Neuronal stem cell (in vitro differentiated cells): Measurements from ENCODE around the gene POLR2A.

Experiments
- DNase-seq: peaks from one replicate; pipeline ENCODE4 v3.0.0-alpha.2; 2013; ENCODE audit warnings: low spot score
- H2AFZ ChIP-seq: one replicate; pipeline ENCODE4 v1.6.1; 2013; ENCODE audit warnings: mild to moderate bottlenecking, low read length, inconsistent platforms
- H2AK5ac ChIP-seq: 2 replicates; pipeline ENCODE4 v1.6.1; 2013; ENCODE audit warnings: low read depth, mild to moderate bottlenecking, inconsistent platforms, low read length, moderate library complexity, mixed read lengths
- H2BK120ac ChIP-seq: 2 replicates; pipeline ENCODE4 v1.6.1; 2013; ENCODE audit warnings: low read depth, mild to moderate bottlenecking, inconsistent platforms, low read length, moderate library complexity, mixed read lengths
- H2BK12ac ChIP-seq: one replicate; pipeline ENCODE4 v1.6.1; 2013; ENCODE audit warnings: low read length, inconsistent platforms
- H2BK15ac ChIP-seq: 2 replicates; pipeline ENCODE4 v1.6.1; 2013; ENCODE audit warnings: mild to moderate bottlenecking, low read length, inconsistent platforms, mixed read lengths
- H2BK5ac ChIP-seq: one replicate; pipeline ENCODE4 v1.6.1; 2013; ENCODE audit warnings: inconsistent platforms, mild to moderate bottlenecking, low read length, moderate library complexity
- H3K14ac ChIP-seq: one replicate; pipeline ENCODE4 v1.6.1; 2013; ENCODE audit warnings: low read length, inconsistent platforms
- H3K18ac ChIP-seq: 2 replicates; pipeline ENCODE4 v1.6.1; 2013; ENCODE audit warnings: low read length, inconsistent platforms
- H3K23ac ChIP-seq: 2 replicates; pipeline ENCODE4 v1.6.1; 2013; ENCODE audit warnings: low read depth, mild to moderate bottlenecking, mixed read lengths, low read length, inconsistent platforms; ENCODE audit not compliant: poor library complexity
- H3K27ac ChIP-seq: replicated peaks from 3 replicates; pipeline ENCODE4 v1.5.1; 2013; ENCODE audit warnings: low read length, inconsistent platforms
- H3K27me3 ChIP-seq, 3 experiments: 2 replicates each; pipeline ENCODE4 v1.6.1; 2013; ENCODE audit warnings: low read length in 3 of 3, mild to moderate bottlenecking in 2 of 3, inconsistent platforms in 1 of 3, low read depth in 1 of 3, mixed read lengths in 1 of 3, moderate library complexity in 1 of 3; ENCODE audit not compliant: control insufficient read depth in 3 of 3, insufficient read depth in 3 of 3
- H3K36me3 ChIP-seq, 2 donors: replicated peaks in 1 of 2; 2 replicates each; pipeline ENCODE4 v1.6.1; 2013; ENCODE audit warnings: low read length in 2 of 2; ENCODE audit not compliant: control insufficient read depth in 2 of 2, insufficient read depth in 2 of 2
- H3K4ac ChIP-seq: 2 replicates; pipeline ENCODE4 v1.6.1; 2013; ENCODE audit warnings: inconsistent platforms, mild to moderate bottlenecking, low read length, moderate library complexity
- H3K4me1 ChIP-seq, 2 donors: 1 replicate in 1 of 2; 2 replicates in 1 of 2; pipeline ENCODE4 v1.6.1; 2013; ENCODE audit warnings: low read length in 2 of 2, low read depth in 1 of 2; ENCODE audit not compliant: control insufficient read depth in 2 of 2, insufficient read depth in 1 of 2
- H3K4me2 ChIP-seq: one replicate; pipeline ENCODE4 v1.6.1; 2013; ENCODE audit warnings: mild to moderate bottlenecking, low read length, inconsistent platforms; ENCODE audit not compliant: insufficient read depth, poor library complexity, severe bottlenecking
- H3K4me3 ChIP-seq, 2 donors: 2 replicates each; pipeline ENCODE4 v1.5.1; 2013; ENCODE audit warnings: low read length in 2 of 2, mild to moderate bottlenecking in 2 of 2, inconsistent platforms in 1 of 2, moderate library complexity in 1 of 2
- H3K79me1 ChIP-seq: one replicate; pipeline ENCODE4 v1.6.1; 2013; ENCODE audit warnings: low read depth, mild to moderate bottlenecking, inconsistent platforms, low read length, moderate library complexity
- H3K9ac ChIP-seq: one replicate; pipeline ENCODE4 v1.6.1; 2013; ENCODE audit warnings: mild to moderate bottlenecking, low read depth, low read length, inconsistent platforms; ENCODE audit not compliant: poor library complexity
- H3K9me3 ChIP-seq, 2 donors: replicated peaks in 1 of 2; 2 replicates each; pipeline versions ENCODE3 to v1.6.1; 2013; ENCODE audit warnings: low read length in 2 of 2, mild to moderate bottlenecking in 2 of 2, inconsistent platforms in 1 of 2, low read depth in 1 of 2, mixed read lengths in 1 of 2, moderate library complexity in 1 of 2; ENCODE audit not compliant: control insufficient read depth in 2 of 2, insufficient read depth in 1 of 2
- H4K8ac ChIP-seq: one replicate; pipeline ENCODE4 v1.6.1; 2013; ENCODE audit warnings: low read depth, mild to moderate bottlenecking, inconsistent platforms, low read length, moderate library complexity
- H4K91ac ChIP-seq: one replicate; pipeline ENCODE4 v1.6.1; 2013; ENCODE audit warnings: low read length, low read depth, mild to moderate bottlenecking, inconsistent platforms; ENCODE audit not compliant: poor library complexity
- WGBS, 2 donors: extraction: QIAGEN DNeasy Blood & Tissue Kit; methylation state at CpG; one replicate each; pipeline ENCODE4 v1.1.7; 2013; ENCODE audit warnings: missing lambda C conversion rate in 2 of 2, mixed read lengths in 1 of 2; ENCODE audit not compliant: insufficient read length in 2 of 2, insufficient replicate concordance in 1 of 2; ENCODE audit errors: extremely low coverage in 2 of 2; 5-methylcytosine and 5-hydroxymethylcytosine counted together

Gene POLR2A

GRCh38 chr17:7502171-7502847, 18.1 kb downstream of the POLR2A start:
- no peak overlapping the region for H4K91ac ChIP-seq
- no peak overlapping the region for H2BK5ac ChIP-seq
- no peaks in the 10 kb centered on the region for H3K27me3 ChIP-seq
- H2BK120ac ChIP-seq = no peak overlapping the region
- no peak overlapping the region for H2AFZ ChIP-seq
- no peak overlapping the region for H2AK5ac ChIP-seq
- H3K4me3 ChIP-seq = no peak overlapping the region
- no peak overlapping the region for H3K9ac ChIP-seq
- no peaks in the 10 kb centered on the region for H3K4me1 ChIP-seq
- H2BK15ac ChIP-seq = no peak overlapping the region
- no peak overlapping the region for H2BK12ac ChIP-seq
- H4K8ac ChIP-seq = no peak overlapping the region
- no peak overlapping the region for H3K4me2 ChIP-seq
- H3K23ac ChIP-seq = no peak overlapping the region
- H3K14ac ChIP-seq = no peak overlapping the region
- no peak overlapping the region for H3K27ac ChIP-seq
- H3K4ac ChIP-seq = no peak overlapping the region
- no CpG with 5 or more reads among the region's 20 CpGs for WGBS, 2 donors
- no peak overlapping the region for H3K18ac ChIP-seq
- H3K9me3 ChIP-seq = no peaks in the 10 kb centered on the region
- H3K36me3 ChIP-seq = peaks cover 68 to 99% of the 10 kb centered on the region in 2 donors
- H3K79me1 ChIP-seq = peaks cover 8% of the 10 kb centered on the region
- no peak for DNase-seq

GRCh38 chr17:7502987-7503386, 18.8 kb downstream of the POLR2A start:
- no peak overlapping the region for H2AK5ac ChIP-seq

GRCh38 chr17:7503521-7503920, 19.4 kb downstream of the POLR2A start:
- Histone ChIP-seq H3K18ac (no peak overlapping the region), H3K27ac (no peak overlapping the region), H3K4ac (no peak overlapping the region), H2AFZ (no peak overlapping the region), H3K4me2 (no peak overlapping the region), H3K27me3 (no peaks in the 10 kb centered on the region), H3K79me1 (peaks cover 4% of the 10 kb centered on the region), H3K23ac (no peak overlapping the region), H3K4me1 (no peaks in the 10 kb centered on the region), H3K4me3 (no peak overlapping the region), H3K36me3 (peaks cover 62 to 98% of the 10 kb centered on the region in 2 donors), H2BK120ac (no peak overlapping the region), H2BK15ac (no peak overlapping the region), H4K8ac (no peak overlapping the region), H3K9me3 (no peaks in the 10 kb centered on the region), H3K9ac (no peak overlapping the region), H2AK5ac (no peak overlapping the region), H2BK12ac (no peak overlapping the region), H3K14ac (no peak overlapping the region), H4K91ac (no peak overlapping the region), H2BK5ac (no peak overlapping the region)
- no peak for DNase-seq
- no CpG with 5 or more reads among the region's 8 CpGs for WGBS, 2 donors

More at GRCh38 chr17:7502987-7503386, 18.8 kb downstream of the POLR2A start:
- Histone ChIP-seq H3K4me3 (no peak overlapping the region), H2BK15ac (no peak overlapping the region), H3K14ac (no peak overlapping the region), H3K9ac (no peak overlapping the region), H3K18ac (no peak overlapping the region), H2BK120ac (no peak overlapping the region), H3K27ac (no peak overlapping the region), H3K4me2 (no peak overlapping the region), H2BK12ac (no peak overlapping the region), H3K36me3 (peaks cover 63 to 98% of the 10 kb centered on the region in 2 donors), H4K8ac (no peak overlapping the region), H3K23ac (no peak overlapping the region), H3K4me1 (no peaks in the 10 kb centered on the region), H2BK5ac (peak overlapping the region; percentile 35), H3K27me3 (no peaks in the 10 kb centered on the region), H3K9me3 (no peaks in the 10 kb centered on the region), H3K79me1 (peaks cover 6% of the 10 kb centered on the region), H2AFZ (no peak overlapping the region), H3K4ac (no peak overlapping the region), H4K91ac (no peak overlapping the region)
- no peak for DNase-seq
- WGBS, 2 donors = no CpG with 5 or more reads among the region's 14 CpGs

DNA sequence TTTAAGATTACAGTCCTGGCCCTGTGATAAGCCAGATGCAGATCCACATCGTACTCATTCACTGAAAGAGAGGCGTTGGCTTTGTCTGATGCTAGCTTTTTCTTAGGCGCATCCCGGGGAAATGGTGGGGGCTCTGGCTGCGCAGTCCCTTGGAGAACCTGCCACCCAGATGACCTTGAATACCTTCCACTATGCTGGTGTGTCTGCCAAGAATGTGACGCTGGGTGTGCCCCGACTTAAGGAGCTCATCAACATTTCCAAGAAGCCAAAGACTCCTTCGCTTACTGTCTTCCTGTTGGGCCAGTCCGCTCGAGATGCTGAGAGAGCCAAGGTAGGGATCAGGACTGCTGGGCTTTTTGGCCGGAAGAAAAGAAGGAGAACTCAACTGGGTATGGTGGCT, 24.0 kb downstream of the POLR2A start:
- WGBS, 2 donors = no CpG with 5 or more reads among the region's 11 CpGs
- Histone ChIP-seq H2AK5ac (no peak overlapping the region), H3K36me3 (peaks cover 63 to 98% of the 10 kb centered on the region in 2 donors)

More for the DNA sequence above, 24.0 kb downstream of the POLR2A start:
- no peak overlapping the region for H2BK5ac ChIP-seq
- no peak overlapping the region for H3K4me3 ChIP-seq
- no peak overlapping the region for H2BK12ac ChIP-seq
- no peak overlapping the region for H2BK120ac ChIP-seq
- H3K4me2 ChIP-seq = no peak overlapping the region
- no peak overlapping the region for H4K91ac ChIP-seq
- H3K4me1 ChIP-seq = no peaks in the 10 kb centered on the region
- no peaks in the 10 kb centered on the region for H3K79me1 ChIP-seq
- H3K18ac ChIP-seq = no peak overlapping the region
- H3K27me3 ChIP-seq = no peaks in the 10 kb centered on the region
- H2BK15ac ChIP-seq = no peak overlapping the region
- no peak overlapping the region for H3K14ac ChIP-seq
- H3K4ac ChIP-seq = no peak overlapping the region
- no peak overlapping the region for H2AFZ ChIP-seq
- H4K8ac ChIP-seq = no peak overlapping the region
- no peaks in the 10 kb centered on the region for H3K9me3 ChIP-seq
- no peak for DNase-seq
- H3K9ac ChIP-seq = no peak overlapping the region
- no peak overlapping the region for H3K23ac ChIP-seq
- no peak overlapping the region for H3K27ac ChIP-seq
